ENCODE results near the gene RAB39A. TPM values are rescaled to one million over a fixed set of nuclear protein-coding genes. Genes with fewer than 3 reads are reported as not detected.

The RAB39A gene
- total RNA-seq, 1 donor from 2014 or later = 0.12 TPM

DNA sequence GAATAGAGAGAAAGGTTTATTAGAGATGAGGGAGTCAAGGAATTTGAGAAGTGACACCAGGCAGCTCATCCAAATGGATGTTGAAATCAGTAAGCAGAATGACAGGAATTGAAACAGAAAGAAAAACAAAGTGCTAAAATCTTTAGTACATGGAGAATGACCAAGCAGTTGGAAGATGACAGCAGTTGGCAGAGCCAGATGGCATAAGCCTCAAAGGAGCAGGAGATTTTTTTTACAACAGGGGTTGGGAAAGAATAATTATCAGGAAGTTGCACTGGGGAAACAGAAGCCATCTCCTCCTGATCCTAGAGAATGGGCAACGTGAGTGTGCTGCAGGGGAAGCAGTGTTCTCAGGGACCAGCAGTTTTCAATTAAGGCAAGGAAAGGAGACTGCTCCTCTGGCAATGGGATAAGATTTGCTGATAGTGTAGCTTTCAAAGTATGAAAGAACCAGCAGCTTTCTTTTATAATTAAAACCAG lies 28.9 kb downstream of the RAB39A start:
- intact Hi-C loops (cut with micrococcal nuclease) = no loop called here

DNA sequence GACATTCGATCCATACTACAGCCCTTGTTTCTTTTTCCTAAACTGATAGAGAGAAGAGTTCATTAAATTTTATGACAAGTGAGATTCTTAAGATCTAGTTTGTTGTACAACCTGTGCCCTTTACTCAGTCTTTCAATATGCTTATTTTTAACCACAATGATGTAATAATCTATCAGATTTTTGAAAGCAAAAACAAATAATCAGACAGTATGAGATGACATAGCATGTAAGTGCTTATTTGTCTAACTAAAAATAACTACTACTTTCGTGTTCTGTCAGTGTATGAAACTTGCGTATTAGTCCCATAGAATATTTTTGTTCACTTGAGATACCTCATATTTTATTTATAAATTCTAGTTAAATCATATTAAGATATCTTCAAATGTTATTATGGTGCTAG lies 33.2 kb downstream of the RAB39A start:
- intact Hi-C loops (cut with micrococcal nuclease) = no loop called here

DNA sequence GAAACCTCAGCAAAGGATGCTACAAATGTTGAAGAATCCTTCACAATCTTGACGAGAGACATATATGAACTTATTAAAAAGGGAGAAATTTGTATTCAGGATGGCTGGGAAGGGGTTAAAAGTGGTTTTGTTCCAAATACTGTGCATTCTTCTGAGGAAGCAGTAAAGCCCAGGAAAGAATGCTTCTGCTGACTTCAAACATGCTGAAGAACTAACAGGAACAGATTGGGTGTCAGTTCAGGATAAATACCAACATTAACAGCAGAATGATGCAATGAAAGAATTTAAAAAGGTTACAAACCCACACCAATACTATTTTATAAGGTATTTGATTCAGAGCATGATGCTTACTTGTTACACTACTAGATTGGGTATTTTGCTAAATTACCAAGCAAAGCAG lies 33.9 kb downstream of the RAB39A start:
- intact Hi-C loops (cut with micrococcal nuclease) = no loop called here

DNA sequence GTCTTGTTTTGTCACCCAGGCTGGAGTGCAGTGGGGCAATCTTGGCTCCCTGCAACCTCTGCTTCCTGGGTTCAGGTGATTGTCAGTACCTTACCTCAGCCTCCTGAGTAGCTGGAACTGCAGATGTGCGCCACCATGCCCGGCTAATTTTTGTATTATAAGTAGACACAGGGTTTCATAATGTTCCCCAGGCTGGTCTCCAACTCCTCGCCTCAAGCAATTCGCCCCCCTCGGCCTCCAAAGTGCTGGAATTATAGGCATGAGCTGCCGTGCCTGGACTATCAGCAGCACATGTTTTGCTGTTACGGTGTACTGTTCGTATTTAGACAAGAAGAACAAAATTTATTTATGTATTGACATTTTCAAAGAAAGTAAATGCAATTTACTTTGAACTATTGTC lies 34.8 kb downstream of the RAB39A start:
- intact Hi-C loops (cut with micrococcal nuclease) = no loop called here

DNA sequence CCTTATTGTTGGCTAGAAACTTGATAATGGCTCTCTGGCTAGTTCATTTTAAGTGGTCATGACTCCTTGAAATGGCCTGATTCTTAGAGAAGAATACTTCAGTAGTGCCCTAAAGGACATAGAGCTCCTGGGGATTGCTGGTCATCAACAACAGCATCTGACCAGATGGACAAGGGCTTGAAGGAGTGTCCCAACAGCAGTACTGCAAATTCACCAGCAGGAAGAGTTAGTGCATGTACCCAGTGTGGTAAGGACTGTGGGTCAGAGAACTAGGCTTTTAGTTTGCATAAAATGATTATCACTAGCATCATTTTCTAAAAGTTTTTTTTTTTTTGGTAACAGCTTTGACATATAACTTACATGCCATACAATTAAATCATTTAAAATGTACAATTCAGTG lies 41.0 kb downstream of the RAB39A start:
- intact Hi-C loops (cut with micrococcal nuclease) = no loop called here

DNA sequence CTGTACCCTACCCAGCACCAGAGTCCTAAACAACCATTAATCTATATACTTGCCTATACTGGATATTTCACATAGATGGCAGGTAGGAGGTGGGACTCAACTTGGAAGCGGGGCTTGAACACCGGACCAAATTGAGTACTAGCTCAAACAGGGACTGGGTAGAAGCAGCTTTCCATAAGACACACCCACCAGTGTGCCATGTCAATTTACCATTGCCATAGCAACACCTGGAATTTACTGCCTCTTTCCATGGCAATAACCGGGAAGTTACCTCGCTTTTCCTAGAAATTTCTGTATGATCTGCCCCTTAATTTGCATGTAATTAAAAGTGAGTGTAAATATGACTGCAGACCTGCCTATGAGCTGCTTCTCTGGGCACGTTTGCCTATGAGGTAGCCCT lies 41.8 kb downstream of the RAB39A start:
- intact Hi-C loops (cut with micrococcal nuclease) = no loop called here

DNA sequence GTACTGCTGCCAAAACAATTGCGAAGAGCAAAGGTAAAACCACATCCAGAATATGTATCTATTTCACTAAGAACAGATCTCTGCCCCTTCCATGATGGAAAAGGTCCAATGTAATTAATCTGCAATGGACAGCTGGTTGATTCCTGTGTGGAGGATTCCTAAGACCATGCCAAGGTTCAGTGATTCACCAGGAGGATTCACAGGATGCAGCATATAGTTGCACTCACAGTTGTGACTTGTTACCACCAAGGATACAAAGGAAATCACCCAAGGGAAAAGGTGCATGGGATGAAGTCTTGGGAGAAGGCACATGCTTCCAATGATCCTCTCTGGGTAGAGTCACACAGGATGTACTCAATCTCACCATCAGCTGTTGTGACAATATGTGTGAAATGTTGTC lies 45.4 kb downstream of the RAB39A start:
- intact Hi-C loops (cut with micrococcal nuclease) = no loop called here

DNA sequence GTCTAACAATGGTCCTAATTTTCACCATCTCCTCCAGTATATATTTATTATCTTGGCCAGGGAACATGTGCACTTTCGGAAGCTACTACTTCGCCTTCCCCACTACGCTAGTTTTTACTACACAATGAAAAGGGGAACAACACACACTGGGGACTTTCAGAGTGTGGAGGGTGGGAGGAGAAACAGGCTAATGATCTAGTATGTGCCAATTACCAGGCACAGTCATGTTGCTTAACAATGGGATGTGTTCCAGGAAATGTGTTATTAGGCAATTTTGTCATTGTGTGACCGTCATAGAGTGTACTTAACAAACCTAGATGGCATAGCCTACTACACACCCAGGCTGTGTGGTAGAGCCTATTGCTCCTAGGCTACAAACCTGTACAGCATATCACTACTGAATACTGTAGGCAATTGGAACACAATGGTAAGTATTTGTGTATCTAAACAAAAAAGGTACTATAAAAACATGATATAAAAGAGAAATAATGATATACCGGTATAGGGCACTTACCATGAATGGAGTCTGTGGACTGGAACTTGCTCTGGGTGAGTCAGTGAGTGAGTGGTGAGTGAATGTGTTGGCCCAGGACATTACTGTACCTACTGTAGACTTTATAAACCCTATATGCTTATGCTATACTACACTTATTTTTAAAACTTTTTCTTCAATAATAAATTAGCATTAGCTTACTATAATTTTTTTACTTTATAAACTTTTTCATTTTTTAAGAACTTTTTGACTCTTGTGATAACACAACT lies 60.3 kb downstream of the RAB39A start:
- intact Hi-C loops (cut with micrococcal nuclease) = no loop called here

DNA sequence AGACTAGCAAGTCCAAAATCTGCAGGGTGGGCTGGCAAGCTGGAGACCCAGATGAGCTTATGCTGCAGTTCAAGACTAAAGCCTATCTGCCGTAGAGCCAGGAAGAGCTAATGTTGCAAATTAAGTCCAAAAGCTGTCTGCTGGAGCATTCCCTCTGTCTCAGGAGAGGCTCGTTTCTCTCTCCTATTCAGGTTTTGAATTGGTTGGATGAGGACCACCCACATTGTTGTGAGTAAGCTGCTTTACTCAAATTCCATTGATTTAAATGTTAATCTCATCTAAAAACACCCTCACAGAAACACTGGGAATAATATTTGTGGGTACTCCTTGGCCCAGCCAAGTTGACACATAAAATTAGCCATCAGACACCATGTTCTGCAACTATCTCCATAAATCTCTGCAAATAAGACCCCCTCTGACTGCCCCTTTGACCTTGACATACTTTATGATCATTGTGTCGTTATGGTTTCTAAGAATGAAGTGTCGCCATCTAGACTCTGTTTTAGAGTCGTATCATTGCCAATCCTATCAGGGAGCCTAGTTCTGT lies 63.7 kb downstream of the RAB39A start:
- intact Hi-C loops (cut with micrococcal nuclease) = no loop called here

DNA sequence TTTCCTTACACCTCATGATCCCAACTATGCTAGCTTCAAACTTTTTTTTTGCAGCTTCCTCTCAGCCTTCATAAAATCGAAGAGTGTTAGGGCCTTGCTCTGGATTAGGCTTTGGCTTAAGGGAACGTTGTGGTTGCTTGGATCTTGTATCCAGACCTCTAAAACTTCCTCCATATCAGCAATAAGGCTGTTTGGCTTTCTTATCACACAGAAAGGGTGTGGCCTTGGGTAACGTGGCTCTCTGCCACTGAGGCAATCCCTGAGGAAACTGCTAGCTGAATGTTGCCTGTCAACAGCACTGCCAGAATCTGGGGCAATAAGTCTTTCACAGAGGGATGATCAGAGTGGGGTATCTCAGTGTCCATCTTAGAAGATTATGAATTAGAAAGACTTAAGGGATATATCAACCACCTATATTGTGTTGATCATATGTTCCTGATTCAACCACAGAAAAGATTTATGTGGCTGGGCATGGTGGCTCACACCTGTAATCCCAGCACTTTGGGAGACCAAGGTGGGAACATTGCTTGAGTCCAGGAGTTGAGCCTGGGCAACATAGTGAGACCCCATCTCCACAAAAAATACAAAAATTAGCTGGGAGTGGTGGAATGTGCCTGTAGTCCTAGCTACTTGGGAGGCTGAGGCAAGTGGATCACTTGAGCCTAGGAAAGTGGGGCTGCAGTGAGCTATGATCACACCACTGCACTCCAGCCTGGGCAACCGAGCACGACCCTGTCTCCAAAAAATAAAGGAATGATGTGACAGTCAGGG lies 67.9 kb downstream of the RAB39A start:
- intact Hi-C loops (cut with micrococcal nuclease) = no loop called here

DNA sequence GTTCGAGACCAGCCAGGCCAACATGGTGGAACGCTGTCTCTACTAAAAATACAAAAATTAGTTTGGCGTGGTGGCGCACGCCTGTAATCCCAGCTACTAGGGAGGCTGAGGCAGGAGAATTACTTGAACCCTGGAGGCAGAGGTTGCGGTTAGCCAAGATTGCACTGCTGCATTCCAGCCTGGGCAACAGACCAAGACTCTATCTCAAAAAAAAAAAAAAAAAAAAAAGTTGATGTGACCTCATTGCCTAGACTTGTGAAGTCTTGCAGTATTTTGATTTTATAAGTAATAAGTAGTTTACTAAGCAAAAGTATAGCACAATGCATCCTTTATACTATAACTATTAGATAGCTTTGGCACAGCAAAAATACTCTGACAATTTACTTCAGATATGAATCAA lies 70.5 kb downstream of the RAB39A start:
- intact Hi-C loops (cut with micrococcal nuclease) = loop anchor here (1.0 kb wide), 1 partner anchor 650 kb away; no protein-coding TSS in a partner anchor

DNA sequence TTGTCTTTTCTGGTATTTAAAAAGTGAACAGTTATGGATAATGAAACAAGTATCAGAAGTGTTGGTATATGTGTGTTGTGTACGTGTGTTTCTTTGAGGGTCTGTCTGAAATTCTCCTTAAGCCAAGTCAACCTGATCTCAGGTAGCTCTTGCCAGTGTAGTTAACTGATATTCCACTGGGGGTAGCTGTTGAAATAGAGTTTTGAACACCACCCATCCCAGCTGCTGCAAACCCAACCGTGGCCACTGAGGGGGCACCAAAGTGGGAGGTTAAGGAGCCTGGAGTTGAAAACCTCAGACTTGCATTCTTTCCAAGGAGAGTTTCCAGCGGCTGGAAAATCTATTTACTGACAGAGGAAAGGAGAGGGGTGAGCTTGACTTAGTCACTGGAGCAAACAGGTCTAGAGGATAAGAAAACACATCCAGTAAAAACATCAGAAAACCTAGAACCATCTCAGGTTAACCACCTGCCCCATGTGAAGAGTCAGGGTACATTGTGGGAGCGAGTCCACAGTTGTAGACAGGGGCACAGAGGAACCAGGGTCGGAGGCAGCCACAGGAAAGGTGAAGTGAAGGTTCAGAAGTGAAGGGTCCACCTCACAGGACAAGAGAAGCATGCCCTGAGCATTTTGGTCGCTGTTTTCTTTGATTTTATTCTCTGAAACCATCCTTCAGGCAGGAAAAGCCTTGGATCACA lies 71.7 kb downstream of the RAB39A start:
- intact Hi-C loops (cut with micrococcal nuclease) = loop anchor here (1.0 kb wide), 1 partner anchor 648 kb away; no protein-coding TSS in a partner anchor

DNA sequence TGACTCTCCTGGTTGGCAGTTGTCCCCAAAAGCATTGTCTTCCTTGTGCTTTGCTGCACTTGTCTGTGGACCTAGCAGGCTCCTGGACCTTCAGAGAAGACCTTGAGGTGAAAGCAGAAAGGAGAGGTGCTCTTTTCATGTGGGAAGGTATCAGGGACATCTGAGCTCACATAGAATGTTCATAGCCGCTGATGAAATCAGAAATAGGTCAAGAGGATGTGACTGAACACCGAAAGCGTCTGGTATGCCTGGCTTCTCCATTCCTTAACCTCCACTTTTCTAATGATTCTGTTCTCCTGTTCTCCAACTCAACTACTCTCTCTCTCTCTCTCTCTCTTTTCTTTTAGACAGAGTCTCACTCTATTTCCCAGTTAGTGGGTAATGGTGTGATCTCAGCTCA lies 74.2 kb downstream of the RAB39A start:
- intact Hi-C loops (cut with micrococcal nuclease) = no loop called here

DNA sequence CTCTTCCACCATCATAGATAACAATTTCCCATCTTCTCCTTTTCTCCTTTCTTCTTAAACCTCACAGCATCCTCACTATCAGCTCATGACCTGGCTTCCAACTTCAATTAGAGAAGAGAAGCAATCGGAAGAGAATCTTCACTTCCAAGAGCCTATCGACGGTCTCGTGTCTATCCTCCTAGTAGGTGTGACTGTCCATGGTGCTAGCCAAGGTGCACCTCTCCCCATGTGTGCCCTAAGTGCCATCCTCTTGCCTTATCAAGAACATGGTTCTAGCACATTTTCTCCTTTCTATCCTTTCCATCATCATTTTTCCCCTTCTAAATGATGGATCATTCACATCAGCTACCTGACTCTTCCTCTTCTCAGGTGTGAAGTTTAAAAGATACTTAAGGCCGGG lies 75.4 kb downstream of the RAB39A start:
- intact Hi-C loops (cut with micrococcal nuclease) = no loop called here

DNA sequence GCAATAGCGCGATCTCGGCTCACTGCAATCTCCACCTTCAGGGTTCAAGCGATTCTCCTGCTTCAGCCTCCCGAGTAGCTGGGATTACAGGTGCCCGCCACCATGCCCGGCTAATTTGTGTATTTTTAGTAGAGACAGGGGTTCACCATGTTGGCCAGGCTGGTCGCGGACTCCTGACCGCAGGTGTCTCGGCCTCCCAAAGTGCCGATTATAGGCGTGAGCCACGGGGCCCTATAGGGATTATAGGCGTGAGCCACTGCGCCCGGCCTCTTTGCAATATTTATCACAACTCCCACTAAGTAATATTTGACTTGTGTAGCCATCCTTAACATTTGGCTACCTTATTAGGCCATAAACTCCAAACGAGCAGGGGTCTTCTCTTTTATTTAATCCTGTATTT lies 79.6 kb downstream of the RAB39A start:
- intact Hi-C loops (cut with micrococcal nuclease) = loop anchor here (1.0 to 2.0 kb wide), 8 partner anchors 62 to 847 kb away; partner anchors contain the start of genes EXPH5, RAB39A and SLC35F2

DNA sequence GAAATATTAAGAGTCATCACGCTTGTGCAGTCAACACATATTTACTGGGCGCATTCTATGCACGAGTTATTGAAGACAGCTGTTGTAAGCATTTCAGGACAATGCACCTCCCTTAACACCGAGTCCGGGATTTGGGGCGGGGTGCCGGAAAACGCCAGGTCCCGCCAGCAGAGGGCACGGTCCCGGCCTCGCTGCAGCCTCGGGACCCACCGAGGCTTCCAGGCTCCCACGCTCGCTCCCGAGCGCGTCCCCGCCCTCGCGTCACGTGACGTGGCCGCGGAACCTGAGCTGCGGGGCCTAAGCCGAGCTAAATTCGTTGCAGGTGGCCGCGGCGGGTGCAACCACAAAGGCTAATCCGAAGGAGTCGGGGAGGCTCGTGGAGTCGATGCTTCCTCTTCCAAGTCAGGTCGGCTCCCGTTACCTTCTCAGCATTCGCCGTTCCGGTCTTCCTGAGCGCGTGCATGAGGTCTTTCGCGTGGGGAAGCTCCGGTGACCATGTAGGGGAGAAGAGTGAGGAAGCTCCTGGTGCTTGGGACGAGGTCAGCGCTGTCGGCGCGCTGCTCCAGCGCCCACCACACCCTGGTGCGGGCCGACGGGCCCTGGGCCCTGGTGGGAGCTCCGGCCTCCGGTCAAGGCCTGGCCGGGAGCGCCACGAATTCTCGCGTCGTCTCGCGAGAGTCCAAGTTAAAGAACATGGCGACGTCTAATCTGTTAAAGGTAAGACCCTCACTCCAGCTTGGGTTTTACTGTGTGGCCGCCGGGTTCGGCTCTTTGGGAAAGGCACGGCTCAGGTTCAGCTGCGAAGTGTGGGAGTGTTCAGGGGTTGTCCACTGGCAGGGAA lies 80.6 kb downstream of the RAB39A start, which contains the start of gene CUL5:
Gene CUL5 (plus strand): TSS at position 243 of the 841 bp plus-strand sequence. CDS start 451 bp downstream, at position 694.
- intact Hi-C loops (cut with micrococcal nuclease) = loop anchor here (1.0 to 2.0 kb wide), 14 partner anchors 61 to 846 kb away; partner anchors contain the start of genes ACAT1, ALKBH8, C11orf65 and CWF19L2

DNA sequence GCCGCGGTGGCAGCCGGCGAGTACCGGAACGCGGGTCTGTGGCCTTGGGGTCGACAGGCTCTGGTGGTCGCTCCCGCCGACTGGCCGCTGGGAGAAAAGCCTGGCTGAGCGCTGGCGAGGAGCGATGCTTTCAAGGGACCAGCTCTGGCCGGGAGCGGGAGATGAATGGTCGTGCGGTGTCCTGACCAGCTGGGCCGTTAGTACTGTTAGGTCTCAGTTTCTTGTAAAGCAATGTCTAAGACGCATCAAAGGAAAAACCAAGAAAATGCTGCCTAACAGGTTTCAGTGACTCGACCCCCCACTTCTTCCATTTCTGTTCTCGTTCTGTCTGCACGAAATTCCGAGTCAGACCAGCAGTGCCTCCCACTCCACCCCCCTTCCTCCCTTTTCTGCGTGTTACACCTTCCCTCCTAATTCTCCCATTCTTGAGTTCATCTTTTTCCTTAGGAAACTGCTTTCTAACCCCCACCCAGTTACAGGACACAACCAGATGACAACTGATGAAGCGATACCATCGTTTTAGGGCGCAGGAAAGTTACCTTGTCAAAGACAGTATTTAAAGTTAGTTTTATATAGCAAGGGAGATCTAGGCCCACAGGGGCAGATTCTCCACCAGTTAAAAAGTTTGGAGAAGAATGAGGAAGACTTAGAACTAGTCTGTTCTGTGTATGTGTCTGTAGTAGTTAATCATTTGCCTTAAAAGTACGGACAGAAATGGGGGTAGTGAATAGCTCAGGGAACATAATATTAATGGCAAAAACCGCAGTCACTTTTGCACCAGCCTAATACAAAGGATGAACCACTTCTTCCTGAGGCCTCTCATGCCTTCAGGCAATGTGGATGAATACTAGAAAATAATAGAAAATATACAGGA lies 81.5 kb downstream of the RAB39A start:
- intact Hi-C loops (cut with micrococcal nuclease) = loop anchor here (1.0 to 2.0 kb wide), 11 partner anchors 112 to 845 kb away; partner anchors contain the start of genes ACAT1, ALKBH8, C11orf65 and CWF19L2

DNA sequence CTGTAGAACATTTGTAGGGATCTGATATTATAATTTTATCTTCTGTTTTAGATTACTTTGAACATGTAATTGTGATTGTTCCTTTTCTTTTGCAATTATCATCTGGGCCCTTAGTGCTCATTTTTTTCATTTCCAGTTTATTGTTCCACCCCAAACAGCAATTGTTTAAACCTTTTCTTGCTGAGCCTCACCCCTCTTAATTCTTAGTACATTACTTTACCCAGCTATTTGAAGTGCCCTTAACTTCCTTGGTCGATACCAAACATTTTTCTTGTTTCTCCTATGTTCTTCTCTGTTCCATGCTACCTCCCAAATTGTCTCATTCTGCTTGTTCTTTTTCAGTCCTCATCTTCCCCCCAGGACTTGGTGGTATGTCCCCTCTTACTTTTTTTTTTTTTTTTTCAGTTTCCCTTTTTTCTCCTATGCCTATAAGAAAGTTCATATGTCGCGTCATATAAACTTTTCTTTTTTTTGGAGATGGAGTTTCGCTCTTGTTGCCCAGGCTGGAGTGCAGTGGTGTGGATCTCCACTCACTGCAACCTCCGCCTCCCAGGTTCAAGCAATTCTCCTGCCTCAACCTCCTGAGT lies 84.0 kb downstream of the RAB39A start:
- intact Hi-C loops (cut with micrococcal nuclease) = no loop called here

All from T-helper 1 cell treated with Interleukin-12 subunit alpha and Interleukin-12 subunit beta and Interleukin-4 antibody, amounts not matched to agents 30 ng/mL and 1 ng/mL, for 36 hours (primary cell).